ENCODE results near the gene C10orf95.

DNA sequence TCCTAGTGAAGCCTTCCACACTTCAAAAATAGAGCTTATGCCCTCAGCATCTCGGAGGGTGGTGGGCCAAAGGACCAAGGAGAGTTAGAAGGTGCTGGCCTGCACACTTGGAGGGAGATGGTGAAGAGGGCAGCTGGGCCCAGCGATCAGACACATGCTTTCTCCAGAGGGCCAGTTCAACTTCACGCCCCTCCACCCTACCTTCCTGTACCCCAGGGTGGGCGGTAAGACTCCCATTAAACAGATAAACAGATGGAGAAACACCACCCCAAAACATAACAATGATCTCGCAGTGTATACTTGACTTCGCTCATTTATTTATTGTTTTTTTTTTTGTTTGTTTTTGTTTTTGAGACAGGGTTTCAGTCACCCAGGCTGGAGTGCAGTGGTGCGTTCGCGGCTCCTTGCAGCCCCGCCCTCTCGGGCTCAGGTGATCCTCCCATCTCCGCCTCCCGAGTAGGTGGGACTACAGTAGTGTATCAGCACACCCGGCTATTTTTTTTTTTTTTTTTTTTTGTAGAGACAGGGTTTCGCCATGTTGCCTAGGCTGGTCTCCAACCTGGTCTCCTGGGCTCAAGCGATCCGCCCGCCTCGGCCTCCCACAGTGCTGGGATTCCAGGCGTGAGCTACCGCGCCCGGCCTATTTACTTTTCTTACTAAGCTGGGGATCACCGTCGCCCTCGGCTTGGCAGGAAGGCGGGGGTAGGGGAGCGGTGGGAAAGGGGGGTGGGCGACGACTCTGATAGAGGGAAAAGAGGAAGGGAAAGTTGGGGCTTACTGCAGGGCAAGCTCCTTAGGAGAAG, 1.8 kb downstream of the C10orf95 start:
- TF ChIP-seq CTCF (IDR thresholded peaks at IDR 0.05) (no peak), REST (IDR thresholded peaks at IDR 0.05; ENCODE audit: insufficient read depth in 1 of 2, low read depth in 2 of 2, low read length in 1 of 2) (no peak), SIN3A (IDR thresholded peaks at IDR 0.05; ENCODE audit: borderline replicate concordance, insufficient read depth, low read depth, low read length) (no peak)

Measured in Panc1 (cell line).